SU-DHL-6 (cell line): ENCODE data around the gene STARD3.

ENCODE experiments used
- H2AFZ ChIP-seq: fragments of 200-600 bp; sonication (generic); 2 replicates; pipeline ENCODE4 v1.6.1; 2014; ENCODE audit warnings: low read depth, mild to moderate bottlenecking, moderate library complexity, mixed read lengths, antibody characterized with exemption, low read length; ENCODE audit not compliant: severe bottlenecking
- H3F3A ChIP-seq: fragments of 200-600 bp; shearing (Covaris generic); 2 replicates; pipeline ENCODE4 v1.6.0; 2016; ENCODE audit warnings: antibody characterized with exemption, mild to moderate bottlenecking; ENCODE audit not compliant: insufficient read depth
- H3K27ac ChIP-seq: fragments of 200-600 bp; sonication (generic); 2 replicates; pipeline ENCODE4 v1.5.1; 2016; ENCODE audit warnings: low read depth, mild to moderate bottlenecking, low read length, moderate library complexity, mixed read lengths
- H3K27me3 ChIP-seq: fragments of 200-600 bp; sonication (generic), shearing (Covaris generic); 2 replicates; pipeline ENCODE4 v1.6.0; 2014; ENCODE audit warnings: mild to moderate bottlenecking, low read length
- H3K36me3 ChIP-seq: fragments of 200-600 bp; sonication (generic); 2 replicates; pipeline ENCODE4 v1.6.1; 2014; ENCODE audit warnings: mild to moderate bottlenecking, low read length, mixed read lengths
- H3K4me2 ChIP-seq: fragments of 300-600, 200-600 bp; shearing (Covaris generic), sonication (generic); 2 replicates; pipeline ENCODE4 v1.6.0; 2014; ENCODE audit warnings: low read length, low read depth, mild to moderate bottlenecking; ENCODE audit not compliant: poor library complexity, severe bottlenecking
- H3K4me3 ChIP-seq: fragments of 200-600 bp; sonication (generic); 2 replicates; pipeline ENCODE4 v1.5.1; 2014; ENCODE audit warnings: antibody characterized with exemption, low read length, mild to moderate bottlenecking, mixed read lengths; ENCODE audit not compliant: insufficient read depth, poor library complexity, severe bottlenecking
- H3K79me2 ChIP-seq: fragments of 200-600 bp; sonication (generic); 2 replicates; pipeline ENCODE4 v1.6.1; 2014; ENCODE audit warnings: mild to moderate bottlenecking, low read length, moderate library complexity; ENCODE audit not compliant: insufficient read depth
- H3K9ac ChIP-seq: fragments of 200-600 bp; sonication (generic); 2 replicates; pipeline ENCODE4 v1.7.0; 2014; ENCODE audit warnings: mild to moderate bottlenecking, low read length
- H3K9me2 ChIP-seq: fragments of 200-600 bp; sonication (generic); replicated peaks from 2 replicates; pipeline ENCODE4 v1.6.1; 2014; ENCODE audit warnings: low read length; ENCODE audit not compliant: insufficient read depth
- H3K9me3 ChIP-seq: fragments of 200-600 bp; sonication (generic); 2 replicates; pipeline ENCODE4 v1.6.1; 2014; ENCODE audit warnings: low read length, mixed read lengths; ENCODE audit not compliant: insufficient read depth
- H4K20me1 ChIP-seq: fragments of 200-600 bp; sonication (generic); 2 replicates; pipeline ENCODE4 v1.6.1; 2014; ENCODE audit warnings: low read depth, mild to moderate bottlenecking, antibody characterized with exemption, low read length, moderate library complexity, mixed read lengths
- EZH2phosphoT487 ChIP-seq: fragments of 200-600 bp; sonication (generic), shearing (Covaris generic); conservative IDR thresholded peaks from 2 replicates; pipeline ENCODE4 v1.6.1; 2018; ENCODE audit warnings: mild to moderate bottlenecking, antibody characterized with exemption, low read length, moderate library complexity, mixed read lengths
- TF ChIP-seq, protein P1 (sequence below): fragments of 200-600 bp; sonication (generic); IDR thresholded peaks from one replicate; pipeline ENCODE4 v1.5.1; 2017; ENCODE audit warnings: antibody characterized with exemption, mild to moderate bottlenecking, low read length, moderate library complexity; ENCODE audit not compliant: insufficient read depth, poor library complexity, severe bottlenecking

The STARD3 gene

DNA sequence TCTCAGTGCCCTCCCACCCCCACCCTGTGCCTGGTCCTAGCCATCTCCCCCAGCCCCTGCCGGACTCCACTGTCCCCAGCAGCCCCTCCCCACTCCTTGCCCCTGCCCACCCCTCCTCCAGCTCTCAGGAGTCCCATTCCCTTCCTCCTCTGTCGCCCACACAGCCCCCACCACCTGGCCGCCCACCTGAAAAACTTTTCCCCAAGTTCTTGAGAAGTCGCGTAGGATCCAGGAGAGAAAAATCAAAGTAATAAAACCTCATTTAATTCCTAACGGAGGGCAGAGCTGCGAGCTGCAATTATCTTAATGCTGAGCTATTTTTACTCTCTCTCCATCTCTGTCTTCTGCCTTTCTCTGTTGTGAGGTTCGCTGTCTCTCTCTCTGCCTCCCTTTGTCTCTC lies 12.6 kb upstream of the STARD3 start:
- Histone ChIP-seq H3K9me2 (no peaks in the 10 kb centered on the region), H3K36me3 (no peaks in the 10 kb centered on the region), H3K9ac (no peak overlapping the region), H3K4me2 (no peak overlapping the region), H3K4me3 (no peak overlapping the region), H3K79me2 (no peaks in the 10 kb centered on the region), H3F3A (peaks cover 5% of the 10 kb centered on the region; the same call in 1 of the 2 replicates), H4K20me1 (no peaks in the 10 kb centered on the region), H3K27me3 (no peaks in the 10 kb centered on the region), H3K27ac (no peak overlapping the region), H2AFZ (no peak overlapping the region), H3K9me3 (no peaks in the 10 kb centered on the region)
- no peak for TF ChIP-seq EZH2phosphoT487
- TF ChIP-seq, protein P1, sequence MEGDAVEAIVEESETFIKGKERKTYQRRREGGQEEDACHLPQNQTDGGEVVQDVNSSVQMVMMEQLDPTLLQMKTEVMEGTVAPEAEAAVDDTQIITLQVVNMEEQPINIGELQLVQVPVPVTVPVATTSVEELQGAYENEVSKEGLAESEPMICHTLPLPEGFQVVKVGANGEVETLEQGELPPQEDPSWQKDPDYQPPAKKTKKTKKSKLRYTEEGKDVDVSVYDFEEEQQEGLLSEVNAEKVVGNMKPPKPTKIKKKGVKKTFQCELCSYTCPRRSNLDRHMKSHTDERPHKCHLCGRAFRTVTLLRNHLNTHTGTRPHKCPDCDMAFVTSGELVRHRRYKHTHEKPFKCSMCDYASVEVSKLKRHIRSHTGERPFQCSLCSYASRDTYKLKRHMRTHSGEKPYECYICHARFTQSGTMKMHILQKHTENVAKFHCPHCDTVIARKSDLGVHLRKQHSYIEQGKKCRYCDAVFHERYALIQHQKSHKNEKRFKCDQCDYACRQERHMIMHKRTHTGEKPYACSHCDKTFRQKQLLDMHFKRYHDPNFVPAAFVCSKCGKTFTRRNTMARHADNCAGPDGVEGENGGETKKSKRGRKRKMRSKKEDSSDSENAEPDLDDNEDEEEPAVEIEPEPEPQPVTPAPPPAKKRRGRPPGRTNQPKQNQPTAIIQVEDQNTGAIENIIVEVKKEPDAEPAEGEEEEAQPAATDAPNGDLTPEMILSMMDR, result no peak

DNA sequence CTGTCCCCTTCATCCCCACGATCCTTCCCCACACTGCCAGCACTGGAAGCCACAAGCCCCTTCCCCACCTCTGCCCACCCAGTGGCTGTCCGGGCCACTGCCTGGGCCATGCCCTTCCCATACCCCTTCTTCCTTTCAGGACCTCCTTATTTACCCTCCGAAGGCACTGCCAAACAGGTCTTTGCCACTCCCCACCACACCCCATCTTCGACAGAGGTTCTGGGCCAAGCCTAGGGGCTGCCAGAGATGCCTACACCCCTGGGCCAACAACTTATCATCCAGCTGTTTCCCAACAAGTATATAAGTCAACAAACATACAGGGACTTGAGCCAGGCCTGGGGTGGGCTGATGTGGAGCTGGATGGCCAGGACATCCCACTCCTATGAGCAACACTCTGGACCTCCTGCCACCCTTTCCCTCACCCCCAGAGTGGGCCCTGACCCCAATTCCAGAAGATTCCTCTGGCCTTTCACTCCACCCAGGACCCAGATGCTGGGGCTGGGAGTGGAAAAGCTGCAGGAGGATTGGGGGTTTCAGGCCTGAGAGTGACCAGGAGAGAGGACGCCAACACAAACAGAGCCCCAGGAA lies 11.7 kb upstream of the STARD3 start:
- no peaks in the 10 kb centered on the region for H4K20me1 ChIP-seq
- H3K4me3 ChIP-seq, result no peak overlapping the region
- H3K9ac ChIP-seq, result no peak overlapping the region
- H3K27me3 ChIP-seq, result no peaks in the 10 kb centered on the region
- no peak overlapping the region for H3K27ac ChIP-seq
- no peaks in the 10 kb centered on the region for H3K36me3 ChIP-seq
- TF ChIP-seq, protein P1, result no peak
- TF ChIP-seq EZH2phosphoT487, result no peak
- H3K79me2 ChIP-seq, result no peaks in the 10 kb centered on the region
- no peaks in the 10 kb centered on the region for H3K9me2 ChIP-seq
- H2AFZ ChIP-seq, result no peak overlapping the region
- peaks cover 5% of the 10 kb centered on the region; the same call in 1 of the 2 replicates for H3F3A ChIP-seq
- H3K4me2 ChIP-seq, result no peak overlapping the region
- no peaks in the 10 kb centered on the region for H3K9me3 ChIP-seq

DNA sequence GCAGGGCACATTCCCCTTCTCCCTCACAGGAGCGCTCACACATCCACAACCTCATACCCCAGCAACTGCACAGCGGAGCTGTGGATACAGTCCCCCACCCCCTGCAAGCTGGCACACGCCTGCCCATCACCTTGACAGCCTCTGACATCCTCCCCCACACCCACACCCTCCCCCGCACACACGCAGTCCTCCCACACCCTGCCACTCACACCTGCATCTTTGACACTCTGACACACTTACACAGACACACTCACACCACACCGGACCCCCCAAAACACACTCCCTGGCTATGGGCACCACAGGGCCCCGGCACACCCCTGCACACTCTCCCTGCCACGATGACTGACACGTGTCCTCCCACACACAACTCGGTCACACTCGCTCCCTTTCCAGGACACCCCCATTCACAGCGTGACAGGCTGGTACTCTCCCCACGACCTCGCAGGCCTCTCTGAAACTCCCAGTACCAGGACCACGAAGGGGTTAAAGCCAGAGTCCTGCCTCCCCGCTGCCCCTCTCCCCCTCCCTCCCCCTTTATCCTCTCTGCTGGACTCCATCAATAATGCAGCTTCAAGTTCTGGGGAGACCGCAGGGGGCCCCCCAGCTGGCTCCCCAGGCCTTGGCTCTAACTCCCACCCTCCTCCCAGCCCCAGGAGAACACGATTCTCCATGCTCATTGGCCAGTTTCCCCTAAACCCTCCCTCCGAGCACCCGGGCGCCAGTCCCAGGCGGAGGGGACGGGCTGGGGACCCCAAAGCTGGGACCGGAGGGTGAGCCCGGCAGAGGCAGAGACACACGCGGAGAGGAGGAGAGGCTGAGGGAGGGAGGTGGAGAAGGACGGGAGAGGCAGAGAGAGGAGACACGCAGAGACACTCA lies 10.5 kb upstream of the STARD3 start, which contains the start of gene PPP1R1B:
TSS of gene PPP1R1B (plus strand) at position 782 of the 876 bp plus-strand sequence. CDS start 441 bp downstream, outside the sequence.
- no peaks in the 10 kb centered on the region for H3K27me3 ChIP-seq
- no peak within 1 kb of the TSS for H3K4me2 ChIP-seq
- TF ChIP-seq, protein P1, result no peak
- no peak for TF ChIP-seq EZH2phosphoT487

More for the DNA sequence above, 10.5 kb upstream of the STARD3 start, which contains the start of gene PPP1R1B:
- peaks cover 5% of the 10 kb centered on the region; the same call in 1 of the 2 replicates for H3F3A ChIP-seq
- no peak within 1 kb of the TSS for H2AFZ ChIP-seq
- H3K27ac ChIP-seq, result no peak within 1 kb of the TSS
- no peaks in the 10 kb centered on the region for H3K79me2 ChIP-seq
- H3K9me3 ChIP-seq, result no peaks in the 10 kb centered on the region
- H3K9ac ChIP-seq, result no peak within 1 kb of the TSS
- H4K20me1 ChIP-seq, result no peaks in the 10 kb centered on the region
- H3K4me3 ChIP-seq, result no peak within 1 kb of the TSS
- H3K36me3 ChIP-seq, result no peaks in the 10 kb centered on the region
- no peaks in the 10 kb centered on the region for H3K9me2 ChIP-seq
